Sigmoid colon (tissue), 7 donors: ENCODE results near the gene CCDC191. TPM values are rescaled to one million over a fixed set of nuclear protein-coding genes. Genes with fewer than 3 reads are reported as not detected.

Source experiments
- DNase-seq: peaks from one replicate; pipeline ENCODE4 v3.0.0-alpha.2; 2019
- H3K27ac ChIP-seq, 4 donors: fragments of 200-600 bp; sonication (generic); one replicate each; pipeline ENCODE4 v1.5.1; 2016 to 2019; ENCODE audit warnings: mild to moderate bottlenecking in 1 of 4
- H3K27me3 ChIP-seq, 3 donors: fragments of 200-600 bp; sonication (generic); one replicate each; pipeline ENCODE4 v1.5.1; 2019; ENCODE audit warnings: mild to moderate bottlenecking in 1 of 3
- H3K36me3 ChIP-seq, 4 donors: fragments of 200-600 bp; sonication (generic); one replicate each; pipeline ENCODE4 v1.5.1; 2016 to 2019
- H3K4me1 ChIP-seq, 4 donors: fragments of 200-600 bp; sonication (generic); one replicate each; pipeline ENCODE4 v1.5.1; 2017 to 2019
- H3K4me3 ChIP-seq, 4 donors: fragments of 200-600 bp; sonication (generic); one replicate each; pipeline ENCODE4 v1.5.1; 2017 to 2019; ENCODE audit warnings: mild to moderate bottlenecking in 2 of 4, moderate library complexity in 1 of 4
- H3K9me3 ChIP-seq, 4 donors: fragments of 200-600 bp in 3 of 4; sonication (generic) in 3 of 4; one replicate each; pipeline versions ENCODE4 v1.5.1 to v1.6.1; 2013 to 2019
- EP300 ChIP-seq, 4 donors: sonication (generic); formaldehyde crosslinking; IDR thresholded peaks; one replicate each; pipeline ENCODE4 v1.6.1; 2017; ENCODE audit warnings: antibody characterized with exemption in 4 of 4
- POLR2A ChIP-seq, 2 donors: fragments of 450-650 bp; IDR thresholded peaks; one replicate each; pipeline ENCODE4 v1.6.1; 2016; ENCODE audit warnings: antibody characterized with exemption in 2 of 2, mild to moderate bottlenecking in 2 of 2, moderate library complexity in 2 of 2
- POLR2AphosphoS5 ChIP-seq, 4 donors: sonication (generic); formaldehyde crosslinking; IDR thresholded peaks; one replicate each; pipeline ENCODE4 v1.6.1; 2017; ENCODE audit warnings: antibody characterized with exemption in 4 of 4
- WGBS, 2 donors: extraction: QIAGEN DNeasy Blood & Tissue Kit; methylation state at CpG; one replicate each; pipeline ENCODE4 v1.1.7; 2013; 5-methylcytosine and 5-hydroxymethylcytosine counted together
- intact Hi-C: fragments of 100-400 bp; cut with DNase I; formaldehyde crosslinking; loops from one replicate; pipeline ENCODE4 v1.15.1; 2023
- polyA plus RNA-seq, 3 donors: library from polyadenylated mRNA; stranded (reverse); fragments of 200-250 nt; gene quantifications; one replicate each; pipeline ENCODE4 v1.2.3, GENCODE V29; 2013
- total RNA-seq, 4 donors: library from RNA; depleted of rRNA; stranded (reverse); fragments of >200 nt; gene quantifications; one replicate each; pipeline ENCODE4 v1.1.0, GENCODE V29; 2016
- TF ChIP-seq, protein P1 (sequence below), 4 experiments: fragments of 450-650 bp in 3 of 4; fragments of 200-600 bp in 1 of 4; IDR thresholded peaks; one replicate each; pipeline ENCODE4 v1.5.1; 2016 to 2019; ENCODE audit warnings: antibody characterized with exemption in 4 of 4, mild to moderate bottlenecking in 3 of 4, moderate library complexity in 2 of 4
- donor health status: healthy with polysubstance abuse.
- donor health status: Bipolar disorder and iron deficiency.
- donor health status: healthy.

The CCDC191 gene
- total and polyA plus RNA-seq, 7 donors, result 0.60 to 5.5 (median 3.2) TPM

DNA sequence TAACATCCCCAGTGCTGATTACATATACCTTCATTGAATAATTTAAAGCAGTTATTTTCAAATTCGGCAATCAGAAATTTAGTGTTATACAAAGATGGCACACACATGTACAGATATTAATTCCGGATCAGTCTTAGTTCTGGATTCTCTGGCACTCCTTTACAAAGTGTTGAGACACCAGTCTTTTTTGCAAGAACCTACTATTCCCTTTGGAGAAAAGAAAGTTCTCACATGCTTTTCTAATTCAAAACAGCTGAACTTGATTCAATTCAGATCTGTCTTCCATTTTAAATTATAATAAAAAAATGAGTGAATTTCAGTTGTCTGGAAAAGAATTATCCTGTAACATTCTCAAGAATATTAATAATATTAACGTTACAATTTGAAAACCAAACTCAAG lies 20.4 kb downstream of the CCDC191 start:
- H3K9me3 ChIP-seq, result no peaks in the 10 kb centered on the region
- H3K36me3 ChIP-seq, result peaks cover 0 to 46% (median 6%) of the 10 kb centered on the region in 4 donors
- H3K4me1 ChIP-seq, result no peaks in the 10 kb centered on the region
- no peak overlapping the region for H3K27ac ChIP-seq
- no peaks in the 10 kb centered on the region for H3K27me3 ChIP-seq
- no peak overlapping the region for H3K4me3 ChIP-seq
- intact Hi-C loops, result no loop called here
- no peak for DNase-seq
- TF ChIP-seq EP300 (IDR thresholded peaks at IDR 0.05) (no peak), POLR2AphosphoS5 (IDR thresholded peaks at IDR 0.05) (no peak), POLR2A (IDR thresholded peaks at IDR 0.05) (no peak)
- TF ChIP-seq, protein P1, sequence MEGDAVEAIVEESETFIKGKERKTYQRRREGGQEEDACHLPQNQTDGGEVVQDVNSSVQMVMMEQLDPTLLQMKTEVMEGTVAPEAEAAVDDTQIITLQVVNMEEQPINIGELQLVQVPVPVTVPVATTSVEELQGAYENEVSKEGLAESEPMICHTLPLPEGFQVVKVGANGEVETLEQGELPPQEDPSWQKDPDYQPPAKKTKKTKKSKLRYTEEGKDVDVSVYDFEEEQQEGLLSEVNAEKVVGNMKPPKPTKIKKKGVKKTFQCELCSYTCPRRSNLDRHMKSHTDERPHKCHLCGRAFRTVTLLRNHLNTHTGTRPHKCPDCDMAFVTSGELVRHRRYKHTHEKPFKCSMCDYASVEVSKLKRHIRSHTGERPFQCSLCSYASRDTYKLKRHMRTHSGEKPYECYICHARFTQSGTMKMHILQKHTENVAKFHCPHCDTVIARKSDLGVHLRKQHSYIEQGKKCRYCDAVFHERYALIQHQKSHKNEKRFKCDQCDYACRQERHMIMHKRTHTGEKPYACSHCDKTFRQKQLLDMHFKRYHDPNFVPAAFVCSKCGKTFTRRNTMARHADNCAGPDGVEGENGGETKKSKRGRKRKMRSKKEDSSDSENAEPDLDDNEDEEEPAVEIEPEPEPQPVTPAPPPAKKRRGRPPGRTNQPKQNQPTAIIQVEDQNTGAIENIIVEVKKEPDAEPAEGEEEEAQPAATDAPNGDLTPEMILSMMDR (IDR thresholded peaks at IDR 0.05), result no peak
- WGBS, 2 donors, result 93 to 96% methylated on average over 3 of the region's 3 CpGs

DNA sequence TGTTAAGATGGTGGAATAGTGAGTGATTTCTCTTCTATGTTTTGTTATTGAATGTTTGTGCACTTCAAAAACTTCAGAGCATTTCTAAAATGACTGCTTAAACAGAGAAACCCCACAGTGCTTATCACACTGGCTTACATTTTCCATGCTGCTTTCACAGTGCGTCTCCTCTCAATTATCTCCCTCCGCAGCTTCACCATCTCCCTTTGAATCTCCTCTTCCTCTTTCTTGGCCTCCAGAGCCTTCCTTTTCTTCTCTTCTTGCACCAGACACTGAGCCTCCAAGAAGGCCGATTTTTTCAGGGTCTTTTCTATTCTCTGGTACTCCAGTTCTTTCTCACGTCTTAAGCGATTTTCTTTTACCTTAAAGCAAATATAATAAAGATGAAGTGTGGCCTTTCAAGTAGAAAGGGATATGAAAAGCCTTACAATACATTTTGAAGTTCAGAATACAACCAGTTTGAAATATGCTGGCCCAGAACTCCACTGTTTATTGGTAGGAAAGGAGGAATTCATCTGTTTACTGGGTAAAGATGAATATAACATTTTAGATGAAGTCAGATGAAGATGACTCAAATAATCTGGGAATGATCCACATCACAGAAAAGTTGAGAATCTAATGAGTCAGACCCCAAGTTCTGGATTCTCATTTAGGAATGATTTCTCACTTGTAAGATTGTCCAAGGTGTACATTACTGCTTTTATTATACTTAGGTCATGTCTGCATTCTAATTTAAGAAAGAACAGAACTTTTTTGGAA lies 21.4 kb downstream of the CCDC191 start:
- no peak for DNase-seq
- peaks cover 0 to 46% (median 6%) of the 10 kb centered on the region in 4 donors for H3K36me3 ChIP-seq
- intact Hi-C loops, result no loop called here
- no peaks in the 10 kb centered on the region for H3K9me3 ChIP-seq
- no peaks in the 10 kb centered on the region for H3K27me3 ChIP-seq
- H3K27ac ChIP-seq, result no peak overlapping the region
- WGBS, 2 donors, result 92 to 94% methylated on average over 5 of the region's 5 CpGs
- H3K4me3 ChIP-seq, result no peak overlapping the region
- TF ChIP-seq, protein P1 (IDR thresholded peaks at IDR 0.05), result no peak
- no peak for TF ChIP-seq POLR2A (IDR thresholded peaks at IDR 0.05)
- TF ChIP-seq EP300 (IDR thresholded peaks at IDR 0.05), result no peak
- TF ChIP-seq POLR2AphosphoS5 (IDR thresholded peaks at IDR 0.05), result no peak
- H3K4me1 ChIP-seq, result no peaks in the 10 kb centered on the region

DNA sequence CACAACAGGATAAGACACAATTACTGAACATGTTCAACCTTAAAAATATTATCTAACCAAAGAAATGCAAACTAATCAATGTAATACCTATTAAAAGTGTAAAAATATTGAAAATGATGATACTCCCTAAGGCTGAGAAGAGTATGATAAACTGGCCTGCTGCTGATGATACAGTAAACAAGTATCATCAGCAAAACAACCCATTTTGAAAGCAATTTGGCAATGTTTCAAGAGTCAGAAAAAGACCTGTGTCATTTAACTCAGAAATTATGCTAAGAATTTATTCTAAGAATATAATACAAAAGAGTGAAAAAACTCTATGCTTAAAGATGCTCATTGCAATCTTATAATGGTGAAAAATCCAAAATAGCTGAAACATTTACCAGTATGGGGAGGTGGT lies 22.1 kb downstream of the CCDC191 start:
- TF ChIP-seq, protein P1 (IDR thresholded peaks at IDR 0.05), result no peak
- TF ChIP-seq POLR2A (IDR thresholded peaks at IDR 0.05) (no peak), POLR2AphosphoS5 (IDR thresholded peaks at IDR 0.05) (no peak), EP300 (IDR thresholded peaks at IDR 0.05) (no peak)
- no peak overlapping the region for H3K27ac ChIP-seq
- no peaks in the 10 kb centered on the region for H3K4me1 ChIP-seq
- no peaks in the 10 kb centered on the region for H3K9me3 ChIP-seq
- intact Hi-C loops, result no loop called here
- H3K36me3 ChIP-seq, result peaks cover 0 to 54% (median 6%) of the 10 kb centered on the region in 4 donors
- no peak for DNase-seq
- H3K4me3 ChIP-seq, result no peak overlapping the region
- no peaks in the 10 kb centered on the region for H3K27me3 ChIP-seq

GRCh38 chr3:114033721-114034120 lies 22.6 kb downstream of the CCDC191 start:
- TF ChIP-seq POLR2AphosphoS5 (IDR thresholded peaks at IDR 0.05), result no peak
- TF ChIP-seq, protein P1 (IDR thresholded peaks at IDR 0.05), result no peak
- no peak for TF ChIP-seq POLR2A (IDR thresholded peaks at IDR 0.05)
- TF ChIP-seq EP300 (IDR thresholded peaks at IDR 0.05), result no peak
- H3K4me3 ChIP-seq, result no peak overlapping the region
- H3K27ac ChIP-seq, result no peak overlapping the region
- DNase-seq, result no peak
- no peaks in the 10 kb centered on the region for H3K4me1 ChIP-seq
- H3K36me3 ChIP-seq, result peaks cover 0 to 57% (median 4%) of the 10 kb centered on the region in 4 donors
- 56 to 72% methylated on average over 1 of the region's 1 CpG for WGBS, 2 donors
- H3K9me3 ChIP-seq, result no peaks in the 10 kb centered on the region
- H3K27me3 ChIP-seq, result no peaks in the 10 kb centered on the region
- intact Hi-C loops, result no loop called here
